ENCODE data around the gene AHCY. TPM values are rescaled to one million over a fixed set of nuclear protein-coding genes. Genes with fewer than 3 reads are reported as not detected.

AHCY gene
- total RNA-seq, 1 donor, result 88.3 TPM

- DNase-seq (ENCODE audit: low read depth), result no peak
- H3K4me3 ChIP-seq (ENCODE audit: low read depth, low read length), result no peak overlapping the region
- no peak for TF ChIP-seq CTCF (IDR thresholded peaks at IDR 0.05; ENCODE audit: insufficient read depth, low read length)
These were observed 17.7 kb upstream of the AHCY start for GRCh38 chr20:34320861-34321260.

DNA sequence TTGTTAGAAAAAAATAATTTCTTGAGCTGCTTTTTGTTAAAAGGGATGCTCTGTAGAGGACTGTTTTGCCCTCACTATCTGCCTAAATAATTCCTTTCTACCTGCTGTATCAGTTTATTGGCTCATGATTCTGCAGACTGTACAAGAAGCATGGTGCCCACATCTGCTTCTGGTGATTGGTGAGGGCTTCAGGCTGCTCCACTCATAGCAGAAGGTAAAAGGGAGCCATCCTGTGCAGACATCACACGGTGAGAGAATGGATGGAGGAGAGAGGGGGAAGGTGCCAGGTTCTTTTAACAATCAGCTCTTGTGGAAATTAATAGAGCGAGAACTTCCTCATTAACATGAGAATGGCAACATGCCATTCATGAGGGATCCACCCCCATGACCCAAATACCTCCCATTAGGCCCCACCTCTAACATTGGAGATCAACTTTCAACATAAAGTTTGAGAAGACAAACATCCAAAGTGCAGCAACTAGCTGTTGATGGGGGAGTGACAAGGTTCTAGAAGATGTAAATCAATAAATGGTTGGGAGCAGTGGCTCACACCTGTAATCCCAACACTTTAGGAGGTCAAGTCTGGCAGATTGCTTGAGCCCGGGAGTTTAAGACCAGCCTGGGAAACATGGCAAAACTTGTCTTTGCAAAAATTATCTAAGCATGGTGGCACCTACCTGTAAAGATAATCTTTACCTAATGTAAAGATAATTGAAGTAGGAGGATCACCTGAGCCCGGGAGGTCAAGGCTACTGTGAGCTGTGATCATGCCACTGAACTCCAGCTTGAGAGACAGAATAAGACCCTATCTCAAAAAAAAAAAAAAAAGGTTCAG, 15.7 kb upstream of the AHCY start:
- DNase-seq (ENCODE audit: low read depth), result no peak
- no peak for TF ChIP-seq CTCF (IDR thresholded peaks at IDR 0.05; ENCODE audit: insufficient read depth, low read length)
- H3K4me3 ChIP-seq (ENCODE audit: low read depth, low read length), result no peak overlapping the region

DNA sequence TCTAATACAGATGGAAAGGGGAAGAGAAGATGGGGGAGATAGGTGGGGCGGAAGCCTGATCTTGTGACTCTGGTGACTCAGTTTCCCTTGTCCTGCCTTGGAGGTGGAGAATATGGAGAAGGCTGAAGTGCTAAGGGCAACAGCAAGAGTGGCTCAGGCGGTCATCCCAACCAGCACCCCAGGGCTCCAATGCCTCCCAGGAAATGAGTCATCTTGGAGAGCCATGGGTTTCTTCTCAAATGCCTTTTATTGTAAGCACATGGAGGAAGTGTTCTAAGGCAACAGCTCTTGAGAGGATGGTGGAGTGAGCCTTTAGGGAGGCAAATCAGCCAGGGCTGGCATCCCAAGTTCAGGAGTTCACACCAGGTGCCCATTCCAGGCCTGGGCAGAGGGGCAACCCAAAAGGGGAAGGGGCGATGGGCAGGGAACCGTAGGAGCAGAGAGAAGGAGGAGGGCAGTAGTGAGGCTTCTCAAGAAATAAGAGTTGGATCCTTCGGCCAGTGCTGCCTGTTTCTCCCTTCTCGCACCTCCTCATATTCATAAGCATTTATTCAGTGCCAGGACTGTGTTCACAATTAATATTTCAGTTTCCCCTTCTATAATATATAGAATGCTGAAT, 13.2 kb upstream of the AHCY start:
- H3K4me3 ChIP-seq (ENCODE audit: low read depth, low read length), result no peak overlapping the region
- no peak for TF ChIP-seq CTCF (IDR thresholded peaks at IDR 0.05; ENCODE audit: insufficient read depth, low read length)
- peak; percentile 36 for DNase-seq (ENCODE audit: low read depth)

GRCh38 chr20:34315236-34315635, 12.1 kb upstream of the AHCY start:
- no peak for TF ChIP-seq CTCF (IDR thresholded peaks at IDR 0.05; ENCODE audit: insufficient read depth, low read length)
- DNase-seq (ENCODE audit: low read depth), result no peak
- H3K4me3 ChIP-seq (ENCODE audit: low read depth, low read length), result no peak overlapping the region

GRCh38 chr20:34312544-34313217, 9.5 kb upstream of the AHCY start:
- DNase-seq (ENCODE audit: low read depth), result peak; percentile 86
- peak; percentile 100 for TF ChIP-seq CTCF (IDR thresholded peaks at IDR 0.05; ENCODE audit: insufficient read depth, low read length)
- H3K4me3 ChIP-seq (ENCODE audit: low read depth, low read length), result peak overlapping the region; percentile 52

- H3K4me3 ChIP-seq (ENCODE audit: low read depth, low read length), result no peak overlapping the region
- no peak for TF ChIP-seq CTCF (IDR thresholded peaks at IDR 0.05; ENCODE audit: insufficient read depth, low read length)
- DNase-seq (ENCODE audit: low read depth), result no peak
These were observed 8.9 kb upstream of the AHCY start for GRCh38 chr20:34312024-34312460.
